Caco-2 (cell line): ENCODE results near the gene ADGRL3. TPM values are rescaled to one million over a fixed set of nuclear protein-coding genes. Genes with fewer than 3 reads are reported as not detected.

Experiments
- BruUV-seq: library from RNA; stranded (reverse); fragments of 400-500 nt; replicated peaks from 2 replicates; lab custom pipeline; 2021; lab: Mats Ljungman, UMichigan
- CTCF ChIA-PET: fragments of 300-600 bp; sonication (Branson Sonifier 250); formaldehyde crosslinking; loops from one replicate; lab custom pipeline; 2022; ENCODE audit warnings: antibody characterized with exemption; lab: Charles Lee
- POLR2A ChIA-PET: fragments of 300-600 bp; sonication (Branson Sonifier 250); formaldehyde crosslinking; loops from one replicate; lab custom pipeline; 2022; ENCODE audit warnings: antibody characterized with exemption; lab: Charles Lee
- DNase-seq, 2 experiments: peaks; one replicate each; pipeline versions ENCODE4 v3.0.0 to v3.0.0-alpha.2; 2020 to 2022
- H3K27me3 ChIP-seq: replicated peaks from 2 replicates; pipeline ENCODE4 v1.6.0; 2011; ENCODE audit warnings: low read length; ENCODE audit not compliant: control insufficient read depth, insufficient read depth
- H3K36me3 ChIP-seq: 2 replicates; pipeline ENCODE4 v1.5.1; 2011; ENCODE audit warnings: low read length; ENCODE audit not compliant: control insufficient read depth, insufficient read depth
- H3K4me1 ChIP-seq: fragments of 250-450 bp; sonication (Bioruptor Pico); 2 replicates; pipeline ENCODE4 v1.5.1; 2020; ENCODE audit warnings: mild to moderate bottlenecking
- H3K4me3 ChIP-seq: 2 replicates; pipeline ENCODE4 v1.5.1; 2011; ENCODE audit warnings: low read depth, mild to moderate bottlenecking, control low read depth, low read length
- H3K9me3 ChIP-seq: fragments of 250-450 bp; sonication (Bioruptor Pico); 2 replicates; pipeline ENCODE4 v1.5.1; 2020; ENCODE audit warnings: mild to moderate bottlenecking, moderate library complexity
- H3K27ac Mint-ChIP-seq: one replicate; pipeline ENCODE4 v1.8.0; 2022; ENCODE audit warnings: mixed read lengths; ENCODE audit not compliant: unreplicated experiment
- H3K27me3 Mint-ChIP-seq: one replicate; pipeline ENCODE4 v1.8.0; 2022; ENCODE audit warnings: mixed read lengths; ENCODE audit not compliant: insufficient read depth, unreplicated experiment
- H3K36me3 Mint-ChIP-seq: one replicate; pipeline ENCODE4 v1.8.0; 2022; ENCODE audit warnings: mild to moderate bottlenecking, mixed read lengths; ENCODE audit not compliant: insufficient read depth, unreplicated experiment
- H3K4me1 Mint-ChIP-seq: one replicate; pipeline ENCODE4 v1.8.0; 2022; ENCODE audit warnings: low read depth, mixed read lengths; ENCODE audit not compliant: unreplicated experiment
- H3K4me3 Mint-ChIP-seq: one replicate; pipeline ENCODE4 v1.8.0; 2022; ENCODE audit warnings: mild to moderate bottlenecking, moderate library complexity, mixed read lengths; ENCODE audit not compliant: unreplicated experiment
- H3K9me3 Mint-ChIP-seq: one replicate; pipeline ENCODE4 v1.8.0; 2022; ENCODE audit warnings: mixed read lengths; ENCODE audit not compliant: unreplicated experiment
- intact Hi-C: fragments of 100-400 bp; cut with micrococcal nuclease; formaldehyde crosslinking; loops from one replicate; pipeline ENCODE4 v1.10.0; 2022; ENCODE audit not compliant: unreplicated experiment
- total RNA-seq: library from RNA; stranded (reverse); gene quantifications from 2 replicates; pipeline ENCODE4 v1.2.3, GENCODE V29; 2022
- TF ChIP-seq, protein P1 (sequence below), 2 experiments: fragments of 200-600 bp in 1 of 2; IDR thresholded peaks; 1 replicate in 1 of 2; 2 replicates in 1 of 2; pipeline versions ENCODE4 v1.5.1 to v1.8.0; 2011 to 2022; ENCODE audit warnings: antibody characterized with exemption in 1 of 2, control low read depth in 1 of 2, inconsistent platforms in 1 of 2, low read depth in 1 of 2, low read length in 1 of 2, mild to moderate bottlenecking in 1 of 2, moderate library complexity in 1 of 2; ENCODE audit not compliant: insufficient read depth in 1 of 2, severe bottlenecking in 1 of 2, unreplicated experiment in 1 of 2

Gene ADGRL3
- total RNA-seq, 1 experiment from 2014 or later, result 1.5 TPM

DNA sequence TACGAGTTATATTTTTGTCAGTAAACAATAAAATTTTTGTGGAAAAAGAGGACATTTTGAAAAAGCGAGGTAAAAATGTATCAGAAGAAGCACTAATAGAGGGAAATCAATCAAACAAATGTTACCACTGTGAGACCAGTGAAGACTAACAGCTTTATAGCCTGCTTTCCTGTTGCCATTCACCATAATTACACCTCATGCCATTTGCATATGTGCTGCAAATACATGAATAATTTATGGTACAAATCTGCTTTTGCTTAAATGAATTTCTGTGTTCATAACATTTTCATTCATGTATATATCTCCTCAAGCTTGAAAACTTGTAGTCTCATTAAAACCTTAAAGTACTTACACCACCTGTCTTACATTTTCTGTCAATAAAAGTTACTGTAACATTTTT lies 830.8 kb downstream of the ADGRL3 start:
- no peaks in the 10 kb centered on the region for H3K4me1 Mint-ChIP-seq
- H3K4me3 Mint-ChIP-seq, result no peak overlapping the region
- Histone ChIP-seq H3K9me3 (no peaks in the 10 kb centered on the region), H3K36me3 (no peaks in the 10 kb centered on the region), H3K4me1 (no peaks in the 10 kb centered on the region), H3K4me3 (no peak overlapping the region), H3K27me3 (no peaks in the 10 kb centered on the region)
- intact Hi-C loops, result no loop called here
- TF ChIP-seq, protein P1, sequence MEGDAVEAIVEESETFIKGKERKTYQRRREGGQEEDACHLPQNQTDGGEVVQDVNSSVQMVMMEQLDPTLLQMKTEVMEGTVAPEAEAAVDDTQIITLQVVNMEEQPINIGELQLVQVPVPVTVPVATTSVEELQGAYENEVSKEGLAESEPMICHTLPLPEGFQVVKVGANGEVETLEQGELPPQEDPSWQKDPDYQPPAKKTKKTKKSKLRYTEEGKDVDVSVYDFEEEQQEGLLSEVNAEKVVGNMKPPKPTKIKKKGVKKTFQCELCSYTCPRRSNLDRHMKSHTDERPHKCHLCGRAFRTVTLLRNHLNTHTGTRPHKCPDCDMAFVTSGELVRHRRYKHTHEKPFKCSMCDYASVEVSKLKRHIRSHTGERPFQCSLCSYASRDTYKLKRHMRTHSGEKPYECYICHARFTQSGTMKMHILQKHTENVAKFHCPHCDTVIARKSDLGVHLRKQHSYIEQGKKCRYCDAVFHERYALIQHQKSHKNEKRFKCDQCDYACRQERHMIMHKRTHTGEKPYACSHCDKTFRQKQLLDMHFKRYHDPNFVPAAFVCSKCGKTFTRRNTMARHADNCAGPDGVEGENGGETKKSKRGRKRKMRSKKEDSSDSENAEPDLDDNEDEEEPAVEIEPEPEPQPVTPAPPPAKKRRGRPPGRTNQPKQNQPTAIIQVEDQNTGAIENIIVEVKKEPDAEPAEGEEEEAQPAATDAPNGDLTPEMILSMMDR (IDR thresholded peaks at IDR 0.05; ENCODE audit: insufficient read depth in 1 of 2, low read depth in 1 of 2, low read length in 1 of 2, severe bottlenecking in 1 of 2, unreplicated experiment in 1 of 2), result no peak
- H3K36me3 Mint-ChIP-seq, result no peaks in the 10 kb centered on the region
- BruUV-seq, result no TSS peak
- no peak for DNase-seq
- H3K9me3 Mint-ChIP-seq, result no peaks in the 10 kb centered on the region
- no peak overlapping the region for H3K27ac Mint-ChIP-seq
- no peaks in the 10 kb centered on the region for H3K27me3 Mint-ChIP-seq
- ChIA-PET CTCF (no interaction called here), POLR2A (no interaction called here)

DNA sequence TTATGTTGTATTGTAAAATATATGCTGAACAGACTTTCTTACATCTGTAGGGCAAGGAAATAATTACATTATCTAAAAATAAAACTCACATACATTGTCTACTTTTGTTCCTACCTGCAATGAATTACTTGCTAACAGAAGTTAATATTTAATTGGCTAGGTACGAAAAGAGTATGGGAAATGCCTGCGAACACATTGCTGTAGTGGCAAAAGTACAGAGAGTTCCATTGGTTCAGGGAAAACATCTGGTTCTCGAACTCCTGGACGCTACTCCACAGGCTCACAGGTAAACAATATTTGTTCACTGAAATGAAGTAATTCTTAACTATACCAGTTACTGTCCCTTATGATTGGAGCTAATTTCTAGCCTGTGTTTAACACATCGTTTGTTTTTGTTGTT lies 837.4 kb downstream of the ADGRL3 start:
- BruUV-seq, result no TSS peak
- Mint-ChIP-seq H3K27me3 (no peaks in the 10 kb centered on the region), H3K4me3 (no peak overlapping the region), H3K27ac (no peak overlapping the region), H3K36me3 (no peaks in the 10 kb centered on the region), H3K9me3 (no peaks in the 10 kb centered on the region), H3K4me1 (no peaks in the 10 kb centered on the region)
- intact Hi-C loops, result no loop called here
- H3K36me3 ChIP-seq, result no peaks in the 10 kb centered on the region
- TF ChIP-seq, protein P1 (IDR thresholded peaks at IDR 0.05; ENCODE audit: insufficient read depth in 1 of 2, low read depth in 1 of 2, low read length in 1 of 2, severe bottlenecking in 1 of 2, unreplicated experiment in 1 of 2), result no peak
- no peaks in the 10 kb centered on the region for H3K4me1 ChIP-seq
- no peak overlapping the region for H3K4me3 ChIP-seq
- ChIA-PET CTCF (no interaction called here), POLR2A (no interaction called here)
- no peaks in the 10 kb centered on the region for H3K9me3 ChIP-seq
- no peaks in the 10 kb centered on the region for H3K27me3 ChIP-seq
- no peak for DNase-seq

DNA sequence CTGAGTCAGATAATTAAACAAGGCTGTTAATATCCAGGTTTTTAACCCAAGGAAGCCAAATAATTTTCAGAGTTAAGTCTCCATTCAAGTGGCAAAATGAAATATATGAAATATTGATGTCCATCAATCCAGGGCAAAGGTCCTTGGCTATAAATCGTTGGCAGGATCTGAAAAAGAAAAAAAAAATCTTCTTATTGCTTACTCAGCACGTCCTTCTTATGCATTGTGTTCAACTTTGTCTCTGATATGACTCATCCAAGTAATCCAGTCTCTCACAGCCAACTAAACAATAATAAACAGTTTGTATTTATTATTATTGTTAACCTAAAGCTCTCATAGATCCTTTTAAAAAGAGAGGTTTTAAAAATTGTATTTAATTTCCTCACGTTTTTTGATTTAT lies 851.2 kb downstream of the ADGRL3 start:
- H3K27ac Mint-ChIP-seq, result no peak overlapping the region
- Histone ChIP-seq H3K27me3 (no peaks in the 10 kb centered on the region), H3K9me3 (no peaks in the 10 kb centered on the region), H3K36me3 (no peaks in the 10 kb centered on the region), H3K4me3 (no peak overlapping the region), H3K4me1 (no peaks in the 10 kb centered on the region)
- no peaks in the 10 kb centered on the region for H3K27me3 Mint-ChIP-seq
- BruUV-seq, result no TSS peak
- no peak for DNase-seq
- H3K4me1 Mint-ChIP-seq, result no peaks in the 10 kb centered on the region
- ChIA-PET POLR2A (no interaction called here), CTCF (no interaction called here)
- no peaks in the 10 kb centered on the region for H3K9me3 Mint-ChIP-seq
- H3K4me3 Mint-ChIP-seq, result no peak overlapping the region
- TF ChIP-seq, protein P1 (IDR thresholded peaks at IDR 0.05; ENCODE audit: insufficient read depth in 1 of 2, low read depth in 1 of 2, low read length in 1 of 2, severe bottlenecking in 1 of 2, unreplicated experiment in 1 of 2), result no peak
- H3K36me3 Mint-ChIP-seq, result no peaks in the 10 kb centered on the region
- intact Hi-C loops, result no loop called here
